NOMO-1 (cell line): ENCODE measurements around the gene ITFG2.
"Not testable (repeated sequence)": the region's sequence is repeated elsewhere in the genome, so short reads cannot be mapped to it uniquely, and the experiment has no call there.

Source experiments
- DNase-seq, 2 experiments: peaks; one replicate each; lab custom pipeline; 2025; ENCODE audit not compliant: unreplicated experiment in 2 of 2; lab: John Stamatoyannopoulos, UW

The ITFG2 gene

DNA sequence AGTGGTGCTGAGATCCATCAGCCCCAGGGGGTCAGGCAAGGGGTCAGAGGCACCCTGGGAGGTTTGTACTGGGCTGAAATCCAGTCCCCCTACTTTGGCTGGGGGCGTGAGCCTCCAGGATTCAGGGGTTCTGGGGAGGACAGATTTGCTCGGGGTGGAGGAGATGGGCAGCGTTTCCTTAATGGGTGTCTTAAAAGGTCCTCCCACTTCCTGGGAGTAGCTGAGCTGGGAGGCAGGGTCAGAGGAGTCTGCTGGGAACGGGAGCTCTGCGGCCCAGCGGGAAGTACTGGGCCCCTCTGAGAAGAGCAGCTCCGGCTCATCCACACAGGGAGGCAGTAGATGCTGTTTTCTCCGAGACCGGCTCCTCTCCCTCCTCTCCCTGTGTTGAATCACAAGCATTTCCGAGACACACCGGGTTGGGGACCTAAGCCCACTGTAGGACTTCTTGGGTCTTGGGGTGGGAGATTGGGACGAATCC lies 46.5 kb downstream of the ITFG2 start:
- DNase-seq, result no peak

DNA sequence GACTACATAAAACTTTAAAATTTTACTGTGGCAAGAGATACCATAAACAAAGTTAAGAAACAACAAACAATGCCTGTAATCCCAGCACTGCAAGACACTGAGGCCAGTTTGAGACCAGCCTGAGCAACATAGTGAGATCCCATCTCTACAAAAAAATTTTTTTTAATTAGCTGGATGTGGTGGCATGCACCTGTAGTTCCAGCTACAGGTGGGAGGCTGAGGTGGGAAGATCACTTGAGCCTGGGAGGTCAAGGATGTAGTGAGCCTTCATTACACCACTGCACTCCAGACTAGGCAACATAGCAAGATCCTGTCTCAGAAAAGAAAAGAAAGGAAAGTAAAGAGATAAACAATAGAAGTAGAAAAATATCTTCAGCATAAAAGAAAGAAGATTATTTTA lies 47.7 kb downstream of the ITFG2 start:
- no peak for DNase-seq

DNA sequence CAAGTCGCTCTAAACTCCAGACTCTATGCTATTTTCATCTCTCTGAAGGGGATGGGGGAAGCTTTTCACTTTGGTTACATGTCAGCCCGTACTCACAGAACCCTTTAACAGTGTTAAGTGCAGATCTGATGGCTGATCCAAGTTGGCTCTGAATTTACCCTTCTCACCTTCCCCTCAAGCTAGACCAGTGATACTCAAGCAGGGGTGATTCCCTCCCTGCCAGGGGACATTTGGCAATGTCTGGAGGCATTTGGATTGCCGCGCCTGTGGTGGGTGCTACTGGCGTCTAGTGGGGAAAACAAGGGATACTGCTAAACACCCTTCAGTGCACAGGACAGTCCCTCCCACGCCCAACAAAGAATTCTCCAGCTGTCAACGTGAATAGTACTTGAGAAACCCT lies 50.4 kb downstream of the ITFG2 start:
- no peak for DNase-seq

DNA sequence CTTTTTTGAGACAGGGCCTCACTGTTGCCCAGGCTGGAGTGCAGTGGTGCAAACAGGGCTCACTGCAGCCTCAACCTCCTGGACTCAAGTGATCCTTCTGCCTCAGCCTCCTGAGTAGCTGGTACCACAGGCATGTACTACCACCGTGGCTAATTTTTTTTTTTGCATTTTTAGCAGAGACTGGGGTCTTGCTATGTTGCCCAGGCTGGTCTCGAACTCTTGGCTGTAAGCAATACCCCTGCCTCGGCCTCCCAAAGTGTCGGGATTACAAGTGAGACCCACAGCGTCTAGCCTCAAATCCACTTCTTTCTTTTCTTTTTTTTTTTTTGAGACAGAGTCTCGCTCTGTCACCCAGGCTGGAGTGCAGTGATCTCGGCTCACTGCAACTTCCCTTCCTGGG lies 50.9 kb downstream of the ITFG2 start:
- not testable (repeated sequence) for DNase-seq

DNA sequence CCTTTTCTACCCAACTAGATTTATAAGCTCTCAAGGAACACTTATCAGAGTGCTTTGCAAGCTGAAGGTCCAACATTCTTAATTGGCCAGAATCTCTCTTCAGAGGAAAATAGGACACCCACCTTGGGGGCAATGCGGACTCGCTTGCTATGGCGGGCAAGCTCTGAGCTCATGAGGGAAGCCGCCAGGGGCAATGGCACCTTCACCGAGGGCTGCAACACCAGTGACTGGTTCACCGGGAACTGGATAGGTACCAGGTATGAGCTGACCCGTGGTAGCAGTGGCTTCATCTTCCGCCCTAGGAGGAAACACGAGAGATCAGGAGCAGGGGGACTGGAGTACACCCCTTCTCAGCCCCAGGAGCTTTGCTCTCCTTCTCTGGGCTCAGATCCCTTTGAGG lies 51.7 kb downstream of the ITFG2 start:
- DNase-seq, result no peak

DNA sequence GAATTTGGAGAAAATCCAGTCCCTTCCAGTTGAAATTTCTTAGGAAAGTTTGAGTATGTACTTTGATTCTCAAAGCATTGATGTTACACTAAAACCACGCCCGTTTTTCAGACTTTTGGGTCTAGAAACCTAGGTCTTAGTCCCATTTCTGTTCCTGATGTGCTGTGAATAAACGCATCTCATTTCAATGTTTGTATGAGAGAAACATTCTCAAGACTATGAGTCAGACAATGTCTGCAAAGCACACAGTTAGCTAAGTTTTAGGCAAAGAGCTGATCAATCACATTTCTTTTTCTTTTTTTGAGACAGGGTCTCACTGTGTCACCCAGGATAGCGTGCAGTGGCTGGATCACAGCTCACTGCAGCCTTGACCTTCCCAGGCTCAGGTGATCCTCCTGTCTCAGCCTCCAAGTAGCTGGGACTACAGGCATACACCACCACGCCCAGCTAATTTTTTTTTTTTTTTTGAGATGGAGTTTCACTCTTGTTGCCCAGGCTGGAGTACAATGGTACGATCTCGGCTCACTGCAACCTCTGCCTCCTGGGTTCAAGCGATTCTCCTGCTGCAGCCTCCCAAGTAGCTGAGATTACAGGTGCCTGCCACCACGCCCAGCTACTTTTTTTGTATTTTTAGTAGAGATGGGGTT lies 56.6 kb downstream of the ITFG2 start:
- DNase-seq, result not testable (repeated sequence)
